T-cell (primary cell): ENCODE measurements around the gene RIPOR3. TPM values are rescaled to one million over a fixed set of nuclear protein-coding genes. Genes with fewer than 3 reads are reported as not detected.
"Not testable (repeated sequence)": the region's sequence is repeated elsewhere in the genome, so short reads cannot be mapped to it uniquely, and the experiment has no call there.

ENCODE experiments used
- ATAC-seq, 4 experiments: fragments of 200-7000 bp in 3 of 4; fragments of 150-1000 bp in 1 of 4; cut with Tn5 transposase; replicated peaks in 1 of 4; 1 replicate in 3 of 4; 2 replicates in 1 of 4; pipeline ENCODE4 v1.10.0; 2021; ENCODE audit warnings: moderate library complexity in 3 of 4, mild to moderate bottlenecking in 2 of 4, moderate number of reproducible peaks in 1 of 4
- CTCF ChIA-PET, 2 donors: fragments of 300-600 bp; sonication (Branson Sonifier 250); formaldehyde crosslinking; loops; one replicate each; lab custom pipeline; 2022; ENCODE audit warnings: antibody characterized with exemption in 2 of 2; lab: Charles Lee
- POLR2A ChIA-PET, 2 donors: fragments of 300-600 bp; sonication (Branson Sonifier 250); formaldehyde crosslinking; loops; one replicate each; lab custom pipeline; 2022; ENCODE audit warnings: antibody characterized with exemption in 2 of 2; lab: Charles Lee
- DNase-seq, 35 experiments: peaks; one replicate each; pipeline versions ENCODE4 v3.0.0 to v3.0.0-alpha.2; 2013 to 2023
- H3K27ac ChIP-seq: one replicate; pipeline ENCODE4 v1.5.1; 2013; ENCODE audit warnings: low read length
- H3K27me3 ChIP-seq, 2 experiments: replicated peaks in 1 of 2; 1 replicate in 1 of 2; 2 replicates in 1 of 2; pipeline versions ENCODE4 v1.6.1 to v1.7.0; 2013; ENCODE audit warnings: low read length in 1 of 2, mixed read lengths in 1 of 2; ENCODE audit not compliant: control insufficient read depth in 2 of 2, insufficient read depth in 2 of 2; ENCODE audit errors: extremely low read depth in 1 of 2
- H3K36me3 ChIP-seq, 2 donors: 1 replicate in 1 of 2; 2 replicates in 1 of 2; pipeline versions ENCODE4 v1.6.1 to v1.7.0; 2013; ENCODE audit warnings: low read length in 1 of 2; ENCODE audit not compliant: control insufficient read depth in 2 of 2, insufficient read depth in 1 of 2; ENCODE audit errors: extremely low read depth in 1 of 2
- H3K4me1 ChIP-seq, 2 experiments: 1 replicate in 1 of 2; 2 replicates in 1 of 2; pipeline versions ENCODE4 v1.6.1 to v1.7.0; 2013; ENCODE audit warnings: low read length in 2 of 2, mixed read lengths in 1 of 2; ENCODE audit not compliant: insufficient read depth in 2 of 2, control insufficient read depth in 1 of 2; ENCODE audit errors: extremely low read depth in 1 of 2
- H3K4me3 ChIP-seq, 2 donors: 1 replicate in 1 of 2; 2 replicates in 1 of 2; pipeline versions ENCODE4 v1.5.1 to v1.7.0; 2013; ENCODE audit warnings: mild to moderate bottlenecking in 2 of 2, low read length in 1 of 2, moderate library complexity in 1 of 2; ENCODE audit not compliant: control insufficient read depth in 1 of 2; ENCODE audit errors: extremely low read depth in 1 of 2
- H3K9me3 ChIP-seq: 2 replicates; pipeline ENCODE4 v1.7.0; 2013
- H3K27ac Mint-ChIP-seq, 2 donors: one replicate each; pipeline ENCODE4 v1.8.0; 2020 to 2021; ENCODE audit warnings: mild to moderate bottlenecking in 2 of 2, mixed read lengths in 2 of 2
- H3K27me3 Mint-ChIP-seq, 2 donors: one replicate each; pipeline ENCODE4 v1.8.0; 2021 to 2022; ENCODE audit warnings: mixed read lengths in 2 of 2
- H3K36me3 Mint-ChIP-seq: one replicate; pipeline ENCODE4 v1.8.0; 2021; ENCODE audit warnings: mixed read lengths
- H3K4me1 Mint-ChIP-seq, 3 donors: one replicate each; pipeline ENCODE4 v1.8.0; 2020 to 2022; ENCODE audit warnings: mixed read lengths in 3 of 3, mild to moderate bottlenecking in 1 of 3
- H3K4me3 Mint-ChIP-seq, 3 donors: one replicate each; pipeline ENCODE4 v1.8.0; 2020 to 2022; ENCODE audit warnings: mild to moderate bottlenecking in 3 of 3, mixed read lengths in 3 of 3, moderate library complexity in 3 of 3
- H3K9me3 Mint-ChIP-seq, 3 donors: one replicate each; pipeline ENCODE4 v1.8.0; 2020 to 2022; ENCODE audit warnings: mixed read lengths in 3 of 3
- WGBS: methylation state at CpG from one replicate; pipeline ENCODE4 v1.1.5; 2013; ENCODE audit warnings: missing lambda C conversion rate; ENCODE audit not compliant: insufficient coverage; 5-methylcytosine and 5-hydroxymethylcytosine counted together
- total RNA-seq, 35 experiments: library from RNA in 6 of 35; stranded (reverse) in 6 of 35; fragments of 120-200 nt in 1 of 35; gene quantifications; one replicate each; pipeline versions ENCODE4 v1.2.1 to v1.2.4 and lab custom pipeline; 2013 to 2026

Gene RIPOR3
- total RNA-seq, 5 donors from 2014 or later (not counting 1 experiment from before 2014, with no cell fraction given): 0.25 to 0.88 (median 0.42) TPM

- ChIA-PET CTCF (no interaction called here), POLR2A (interaction anchor here (0.6 kb wide), 2 partner anchors 13 to 590 kb away, joined by 3 to 7 read pairs; no protein-coding TSS in a partner anchor)
- Mint-ChIP-seq H3K36me3 (no peaks in the 10 kb centered on the region), H3K9me3 (no peaks in the 10 kb centered on the region), H3K27ac (no peak overlapping the region), H3K4me3 (no peak overlapping the region), H3K4me1 (no peaks in the 10 kb centered on the region), H3K27me3 (peaks cover 26 to 30% of the 10 kb centered on the region in 2 donors)
- Histone ChIP-seq H3K4me1 (no peaks in the 10 kb centered on the region), H3K36me3 (no peaks in the 10 kb centered on the region), H3K27me3 (peaks cover 0 to 25% of the 10 kb centered on the region in 2 experiments), H3K27ac (no peak overlapping the region), H3K4me3 (no peak overlapping the region), H3K9me3 (no peaks in the 10 kb centered on the region)
- DNase-seq (no peak), ATAC-seq (no peak)
- 93% methylated on average over 3 of the region's 8 CpGs for WGBS
Measured at GRCh38 chr20:50708845-50709635, 17.7 kb upstream of the RIPOR3 start.

- no peaks in the 10 kb centered on the region for H3K36me3 Mint-ChIP-seq
- no peak overlapping the region for H3K27ac Mint-ChIP-seq
- no CpG with 5 or more reads among the region's 1 CpG for WGBS
- no peaks in the 10 kb centered on the region for H3K9me3 Mint-ChIP-seq
- H3K4me1 ChIP-seq: no peaks in the 10 kb centered on the region
- DNase-seq (no peak), ATAC-seq (no peak)
- peaks cover 0 to 22% of the 10 kb centered on the region in 2 experiments for H3K27me3 ChIP-seq
- H3K9me3 ChIP-seq: no peaks in the 10 kb centered on the region
- no peaks in the 10 kb centered on the region for H3K36me3 ChIP-seq
- POLR2A ChIA-PET: no interaction called here
- no peaks in the 10 kb centered on the region for H3K4me1 Mint-ChIP-seq
- no peak overlapping the region for H3K4me3 ChIP-seq
- H3K27me3 Mint-ChIP-seq: peaks cover 7 to 19% of the 10 kb centered on the region in 2 donors
- CTCF ChIA-PET: no interaction called here
- no peak overlapping the region for H3K4me3 Mint-ChIP-seq
- H3K27ac ChIP-seq: no peak overlapping the region
Measured at GRCh38 chr20:50704971-50705370, 13.6 kb upstream of the RIPOR3 start.

GRCh38 chr20:50704514-50704913 lies 13.2 kb upstream of the RIPOR3 start:
- Mint-ChIP-seq H3K4me1 (no peaks in the 10 kb centered on the region), H3K9me3 (no peaks in the 10 kb centered on the region), H3K36me3 (no peaks in the 10 kb centered on the region), H3K4me3 (no peak overlapping the region), H3K27ac (no peak overlapping the region), H3K27me3 (peaks cover 8 to 21% of the 10 kb centered on the region in 2 donors)
- ATAC-seq (no peak), DNase-seq (no peak)
- Histone ChIP-seq H3K36me3 (no peaks in the 10 kb centered on the region), H3K9me3 (no peaks in the 10 kb centered on the region), H3K27ac (no peak overlapping the region), H3K4me3 (no peak overlapping the region), H3K4me1 (no peaks in the 10 kb centered on the region), H3K27me3 (peaks cover 0 to 23% of the 10 kb centered on the region in 2 experiments)
- 66% methylated on average over 2 of the region's 4 CpGs for WGBS
- CTCF ChIA-PET: no interaction called here
- POLR2A ChIA-PET: no interaction called here

GRCh38 chr20:50703651-50704438 lies 12.5 kb upstream of the RIPOR3 start:
- H3K9me3 ChIP-seq, H3K27ac Mint-ChIP-seq, H3K27ac ChIP-seq, H3K9me3 Mint-ChIP-seq, CTCF ChIA-PET, H3K36me3 ChIP-seq, DNase-seq, H3K36me3 Mint-ChIP-seq, H3K4me3 ChIP-seq, ATAC-seq, POLR2A ChIA-PET, H3K4me3 Mint-ChIP-seq, H3K4me1 ChIP-seq, H3K4me1 Mint-ChIP-seq: not testable (repeated sequence)
- peaks cover 10 to 22% of the 10 kb centered on the region in 2 donors for H3K27me3 Mint-ChIP-seq
- WGBS: 77% methylated on average over 5 of the region's 9 CpGs
- H3K27me3 ChIP-seq: peaks cover 0 to 26% of the 10 kb centered on the region in 2 experiments

GRCh38 chr20:50701041-50701963 lies 10.0 kb upstream of the RIPOR3 start:
- no peaks in the 10 kb centered on the region for H3K36me3 ChIP-seq
- H3K9me3 ChIP-seq: no peaks in the 10 kb centered on the region
- H3K27me3 ChIP-seq: peaks cover 0 to 21% of the 10 kb centered on the region in 2 experiments
- H3K4me1 ChIP-seq: no peaks in the 10 kb centered on the region
- H3K4me3 ChIP-seq: no peak overlapping the region
- Mint-ChIP-seq H3K36me3 (no peaks in the 10 kb centered on the region), H3K27me3 (peaks cover 15 to 26% of the 10 kb centered on the region in 2 donors), H3K4me1 (no peaks in the 10 kb centered on the region), H3K9me3 (no peaks in the 10 kb centered on the region), H3K27ac (no peak overlapping the region), H3K4me3 (no peak overlapping the region)
- H3K27ac ChIP-seq: no peak overlapping the region
- 81% methylated on average over 5 of the region's 11 CpGs for WGBS
- ATAC-seq: no peak
- no peak for DNase-seq
- CTCF ChIA-PET: no interaction called here
- POLR2A ChIA-PET: no interaction called here

- H3K36me3 ChIP-seq: no peaks in the 10 kb centered on the region
- H3K9me3 Mint-ChIP-seq: no peaks in the 10 kb centered on the region
- POLR2A ChIA-PET: no interaction called here
- WGBS: 84% methylated on average over 5 of the region's 5 CpGs
- H3K36me3 Mint-ChIP-seq: no peaks in the 10 kb centered on the region
- peaks cover 0 to 13% of the 10 kb centered on the region in 2 experiments for H3K27me3 ChIP-seq
- peaks cover 15 to 23% of the 10 kb centered on the region in 2 donors for H3K27me3 Mint-ChIP-seq
- no peak overlapping the region for H3K4me3 ChIP-seq
- no peak overlapping the region for H3K27ac ChIP-seq
- no peak overlapping the region for H3K27ac Mint-ChIP-seq
- no peaks in the 10 kb centered on the region for H3K4me1 Mint-ChIP-seq
- CTCF ChIA-PET: no interaction called here
- DNase-seq: no peak
- no peak for ATAC-seq
- no peaks in the 10 kb centered on the region for H3K4me1 ChIP-seq
- no peak overlapping the region for H3K4me3 Mint-ChIP-seq
- H3K9me3 ChIP-seq: no peaks in the 10 kb centered on the region
Measured at GRCh38 chr20:50699688-50700087, 8.3 kb upstream of the RIPOR3 start.
